ENCODE measurements around the gene CFAP52. TPM values are rescaled to one million over a fixed set of nuclear protein-coding genes. Genes with fewer than 3 reads are reported as not detected.
A peak's percentile ranks its signal among the peaks of the same experiment; 100 is the strongest.
"Not testable (repeated sequence)": the region's sequence is repeated elsewhere in the genome, so short reads cannot be mapped to it uniquely, and the experiment has no call there.

Gene CFAP52
- total and polyA plus RNA-seq, 4 experiments from 2014 or later = not detected

DNA sequence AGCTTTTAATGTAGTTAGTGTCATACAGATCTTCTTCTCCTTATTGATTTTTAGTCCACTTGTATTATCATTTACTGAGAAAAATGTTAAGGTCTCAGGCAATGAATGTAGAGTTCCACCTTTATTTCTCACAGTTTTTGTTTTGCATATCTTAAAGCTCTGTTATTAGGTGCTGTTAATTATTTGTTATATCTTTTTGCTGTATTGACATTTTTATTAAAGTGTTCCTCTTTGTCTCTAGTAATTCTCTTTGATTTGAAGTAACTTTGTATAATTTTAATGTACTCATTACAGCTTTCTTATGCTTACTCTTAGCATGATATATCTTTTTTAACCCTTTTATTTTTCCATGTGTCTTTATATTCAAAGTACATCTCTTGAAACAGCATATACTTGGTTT, 46.5 kb downstream of the CFAP52 start:
- Mint-ChIP-seq H3K9me3 (peaks cover 5 to 39% (median 30%) of the 10 kb centered on the region in 8 donors), H3K4me3 (no peak overlapping the region), H3K27me3 (peaks cover 2 to 3% of the 10 kb centered on the region in 2 donors), H3K27ac (no peak overlapping the region), H3K4me1 (no peaks in the 10 kb centered on the region), H3K36me3 (peaks cover 3 to 4% of the 10 kb centered on the region in 2 donors)
- Histone ChIP-seq H3K27ac (ENCODE audit: low read depth, low read length) (no peak overlapping the region), H3K9me3 (ENCODE audit: control insufficient read depth in 1 of 2, low read length in 2 of 2) (no peaks in the 10 kb centered on the region), H3K4me1 (ENCODE audit: insufficient read depth, low read length) (no peaks in the 10 kb centered on the region), H3K4me3 (ENCODE audit: low read length in 2 of 2) (no peak overlapping the region), H3K27me3 (ENCODE audit: insufficient read depth, low read length) (no peaks in the 10 kb centered on the region), H3K36me3 (ENCODE audit: insufficient read depth, low read length) (no peaks in the 10 kb centered on the region)
- CTCF ChIA-PET (ENCODE audit: partially characterized antibody) = interaction anchor here (0.6 kb wide), 1 partner anchor 274 kb away, joined by 3 read pairs; no protein-coding TSS in a partner anchor
- no peak for DNase-seq
- POLR2A ChIA-PET (ENCODE audit: partially characterized antibody) = no interaction called here
- intact Hi-C loops (cut with micrococcal nuclease) = no loop called here

DNA sequence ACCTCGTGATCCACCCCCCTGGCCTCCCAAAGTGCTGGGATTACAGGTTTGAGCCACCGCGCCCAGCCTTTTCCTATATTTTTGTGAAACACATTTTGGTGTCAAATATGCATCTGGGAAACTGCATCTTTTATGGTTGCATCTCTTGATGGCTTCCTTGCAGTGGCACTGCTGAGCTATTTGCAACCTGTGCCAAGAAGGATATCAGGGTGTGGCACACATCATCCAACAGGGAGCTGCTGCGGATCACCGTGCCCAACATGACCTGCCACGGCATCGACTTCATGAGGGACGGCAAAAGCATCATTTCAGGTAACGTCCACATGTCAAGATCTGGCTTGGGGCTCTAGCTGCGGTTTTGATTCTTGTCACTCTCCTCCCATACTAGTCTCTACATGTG, 52.1 kb downstream of the CFAP52 start:
- Histone ChIP-seq H3K9me3 (ENCODE audit: control insufficient read depth in 1 of 2, low read length in 2 of 2) (no peaks in the 10 kb centered on the region), H3K4me3 (ENCODE audit: low read length in 2 of 2) (no peak overlapping the region), H3K27ac (ENCODE audit: low read depth, low read length) (no peak overlapping the region), H3K4me1 (ENCODE audit: insufficient read depth, low read length) (no peaks in the 10 kb centered on the region), H3K27me3 (ENCODE audit: insufficient read depth, low read length) (no peaks in the 10 kb centered on the region), H3K36me3 (ENCODE audit: insufficient read depth, low read length) (no peaks in the 10 kb centered on the region)
- H3K4me3 Mint-ChIP-seq = no peak overlapping the region
- H3K27me3 Mint-ChIP-seq = peaks cover 7 to 13% of the 10 kb centered on the region in 2 donors
- H3K36me3 Mint-ChIP-seq = peaks cover 0 to 3% of the 10 kb centered on the region in 2 donors
- H3K27ac Mint-ChIP-seq = no peak overlapping the region
- H3K4me1 Mint-ChIP-seq = no peaks in the 10 kb centered on the region
- CTCF ChIA-PET (ENCODE audit: partially characterized antibody) = no interaction called here
- no peak for DNase-seq
- POLR2A ChIA-PET (ENCODE audit: partially characterized antibody) = no interaction called here
- H3K9me3 Mint-ChIP-seq = peaks cover 0 to 25% (median 17%) of the 10 kb centered on the region in 8 donors
- intact Hi-C loops (cut with micrococcal nuclease) = no loop called here

DNA sequence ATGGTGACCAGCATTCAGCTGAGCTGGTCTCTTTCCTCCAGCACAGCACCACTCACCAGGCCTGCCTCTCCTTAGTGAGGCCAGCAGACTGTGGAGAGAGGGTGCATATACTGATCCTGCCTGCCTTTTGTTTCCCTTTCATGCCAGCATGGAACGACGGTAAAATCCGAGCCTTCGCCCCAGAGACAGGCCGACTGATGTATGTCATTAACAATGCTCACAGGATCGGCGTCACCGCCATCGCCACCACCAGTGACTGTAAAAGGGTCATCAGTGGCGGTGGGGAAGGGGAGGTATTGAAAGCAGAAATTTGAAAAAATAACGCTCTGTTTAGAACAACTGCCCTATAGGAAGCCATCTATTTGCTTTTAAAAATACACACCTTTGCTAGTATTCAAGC, 56.3 kb downstream of the CFAP52 start:
- ChIA-PET POLR2A (ENCODE audit: partially characterized antibody) (no interaction called here), CTCF (ENCODE audit: partially characterized antibody) (no interaction called here)
- Histone ChIP-seq H3K9me3 (ENCODE audit: control insufficient read depth in 1 of 2, low read length in 2 of 2) (no peaks in the 10 kb centered on the region), H3K27me3 (ENCODE audit: insufficient read depth, low read length) (no peaks in the 10 kb centered on the region), H3K27ac (ENCODE audit: low read depth, low read length) (no peak overlapping the region), H3K36me3 (ENCODE audit: insufficient read depth, low read length) (no peaks in the 10 kb centered on the region), H3K4me1 (ENCODE audit: insufficient read depth, low read length) (no peaks in the 10 kb centered on the region), H3K4me3 (ENCODE audit: low read length in 2 of 2) (no peak overlapping the region)
- intact Hi-C loops (cut with micrococcal nuclease) = no loop called here
- Mint-ChIP-seq H3K4me3 (no peak overlapping the region), H3K9me3 (peaks cover 0 to 6% (median 0%) of the 10 kb centered on the region in 8 donors), H3K36me3 (no peaks in the 10 kb centered on the region), H3K27me3 (peaks cover 16 to 26% of the 10 kb centered on the region in 2 donors), H3K4me1 (no peaks in the 10 kb centered on the region), H3K27ac (peak overlapping the region in 1 of 7 donors; percentile 42)
- no peak for DNase-seq

DNA sequence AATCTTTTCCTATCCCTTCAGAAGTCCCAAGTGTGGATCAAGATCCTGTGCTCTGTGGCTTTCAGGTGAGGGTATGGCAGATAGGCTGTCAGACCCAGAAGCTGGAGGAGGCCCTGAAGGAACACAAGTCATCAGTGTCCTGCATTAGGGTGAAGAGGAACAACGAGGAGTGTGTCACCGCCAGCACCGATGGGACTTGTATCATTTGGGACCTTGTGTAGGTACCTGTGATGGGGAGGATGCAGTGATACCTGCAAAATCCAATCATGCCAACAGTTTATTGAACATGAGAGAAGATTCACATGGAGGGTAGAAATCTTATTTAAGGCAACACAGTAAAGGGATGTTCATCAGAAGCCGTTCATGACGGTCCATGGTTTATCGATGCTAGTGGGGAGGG, 58.9 kb downstream of the CFAP52 start:
- H3K36me3 ChIP-seq (ENCODE audit: insufficient read depth, low read length) = no peaks in the 10 kb centered on the region
- H3K27me3 Mint-ChIP-seq = peaks cover 18 to 25% of the 10 kb centered on the region in 2 donors
- intact Hi-C loops (cut with micrococcal nuclease) = no loop called here
- no peaks in the 10 kb centered on the region for H3K36me3 Mint-ChIP-seq
- H3K9me3 ChIP-seq (ENCODE audit: control insufficient read depth in 1 of 2, low read length in 2 of 2) = no peaks in the 10 kb centered on the region
- H3K27me3 ChIP-seq (ENCODE audit: insufficient read depth, low read length) = no peaks in the 10 kb centered on the region
- DNase-seq = no peak
- H3K9me3 Mint-ChIP-seq = peaks cover 0 to under 1% (median 0%) of the 10 kb centered on the region in 8 donors
- H3K4me1 Mint-ChIP-seq = no peaks in the 10 kb centered on the region
- H3K27ac Mint-ChIP-seq = no peak overlapping the region
- POLR2A ChIA-PET (ENCODE audit: partially characterized antibody) = no interaction called here
- H3K4me1 ChIP-seq (ENCODE audit: insufficient read depth, low read length) = no peaks in the 10 kb centered on the region
- no peak overlapping the region for H3K4me3 ChIP-seq (ENCODE audit: low read length in 2 of 2)
- CTCF ChIA-PET (ENCODE audit: partially characterized antibody) = interaction anchor here (1.5 kb wide), 1 partner anchor 10 kb away, joined by 3 read pairs; no protein-coding TSS in a partner anchor
- no peak overlapping the region for H3K4me3 Mint-ChIP-seq
- H3K27ac ChIP-seq (ENCODE audit: low read depth, low read length) = no peak overlapping the region

DNA sequence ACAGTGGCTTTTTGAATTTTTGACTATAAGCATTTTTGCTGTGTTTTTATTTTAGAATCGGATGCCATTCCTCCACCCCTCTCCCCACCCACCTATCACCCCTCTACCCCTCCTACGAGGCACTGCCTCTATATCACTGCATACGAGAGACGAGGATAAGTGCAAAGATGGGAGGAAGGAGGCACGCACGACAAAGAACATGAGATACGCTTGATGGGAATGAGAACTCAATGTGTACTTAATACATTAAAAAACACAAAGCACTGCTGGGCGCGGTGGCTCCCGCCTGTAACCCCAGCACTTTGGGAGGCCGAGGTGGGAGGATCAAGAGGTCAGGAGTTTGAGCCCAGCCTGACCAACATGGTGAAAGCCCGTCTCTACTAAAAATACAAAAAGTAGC, 60.1 kb downstream of the CFAP52 start:
- Mint-ChIP-seq H3K4me1 (no peaks in the 10 kb centered on the region), H3K27ac (peak overlapping the region in 1 of 7 donors; percentile 13), H3K27me3 (peaks cover 18 to 20% of the 10 kb centered on the region in 2 donors), H3K4me3 (no peak overlapping the region), H3K9me3 (peaks cover 0 to 3% (median 0%) of the 10 kb centered on the region in 8 donors), H3K36me3 (no peaks in the 10 kb centered on the region)
- DNase-seq = no peak
- H3K4me3 ChIP-seq (ENCODE audit: low read length in 2 of 2) = no peak overlapping the region
- no peaks in the 10 kb centered on the region for H3K36me3 ChIP-seq (ENCODE audit: insufficient read depth, low read length)
- no peaks in the 10 kb centered on the region for H3K27me3 ChIP-seq (ENCODE audit: insufficient read depth, low read length)
- ChIA-PET POLR2A (ENCODE audit: partially characterized antibody) (no interaction called here), CTCF (ENCODE audit: partially characterized antibody) (no interaction called here)
- H3K9me3 ChIP-seq (ENCODE audit: control insufficient read depth in 1 of 2, low read length in 2 of 2) = no peaks in the 10 kb centered on the region
- intact Hi-C loops (cut with micrococcal nuclease) = no loop called here
- H3K27ac ChIP-seq (ENCODE audit: low read depth, low read length) = no peak overlapping the region
- H3K4me1 ChIP-seq (ENCODE audit: insufficient read depth, low read length) = no peaks in the 10 kb centered on the region

DNA sequence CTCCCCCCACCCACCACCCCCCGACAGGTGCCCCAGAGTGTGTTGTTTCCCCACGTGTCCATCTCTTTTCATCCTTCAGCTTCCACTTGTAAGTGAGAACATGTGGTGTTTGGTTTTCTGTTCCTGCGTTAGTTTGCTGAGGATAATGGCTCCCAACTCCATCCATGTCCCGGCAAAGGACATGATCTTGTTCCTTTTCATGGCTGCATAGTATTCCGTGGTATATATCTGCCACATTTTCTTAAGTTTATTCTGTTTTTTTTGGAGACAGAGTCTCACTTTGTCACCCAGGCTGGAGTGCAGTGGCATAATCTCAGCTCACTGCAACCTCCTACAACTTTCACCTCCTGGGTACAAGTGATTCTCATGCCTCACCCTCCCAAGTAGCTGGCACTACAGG, 63.9 kb downstream of the CFAP52 start:
- intact Hi-C loops (cut with micrococcal nuclease) = not testable (repeated sequence)
- H3K27me3 Mint-ChIP-seq = peaks cover 19 to 26% of the 10 kb centered on the region in 2 donors

DNA sequence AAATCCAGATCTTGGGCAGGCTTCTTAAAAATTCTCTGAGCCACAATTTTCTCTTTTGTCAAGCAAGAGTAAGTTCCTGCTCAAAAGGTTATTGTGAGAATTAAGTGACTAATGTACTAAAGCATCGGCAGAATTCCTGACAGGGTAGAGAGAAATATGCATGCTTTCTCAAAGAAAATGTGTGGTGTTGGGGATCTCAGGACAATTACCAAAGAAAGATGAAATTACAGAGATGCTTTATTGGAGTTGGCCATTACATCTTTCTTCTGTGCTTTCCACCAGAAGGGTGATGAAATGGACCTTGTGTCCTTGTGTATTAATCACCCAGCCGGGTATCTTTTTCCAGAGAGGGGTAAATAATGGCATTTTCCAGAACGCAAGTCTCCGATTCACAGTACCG, 67.2 kb downstream of the CFAP52 start:
- H3K4me3 Mint-ChIP-seq = peak overlapping the region in 7 of 8 donors; percentile 16 to 85 (median 44)
- intact Hi-C loops (cut with micrococcal nuclease) = no loop called here
- Histone ChIP-seq H3K36me3 (ENCODE audit: insufficient read depth, low read length) (no peaks in the 10 kb centered on the region), H3K9me3 (ENCODE audit: control insufficient read depth in 1 of 2, low read length in 2 of 2) (no peaks in the 10 kb centered on the region), H3K27ac (ENCODE audit: low read depth, low read length) (no peak overlapping the region), H3K4me1 (ENCODE audit: insufficient read depth, low read length) (peaks cover 18% of the 10 kb centered on the region), H3K27me3 (ENCODE audit: insufficient read depth, low read length) (peaks cover 15% of the 10 kb centered on the region), H3K4me3 (ENCODE audit: low read length in 2 of 2) (no peak overlapping the region)
- peaks cover 33 to 36% of the 10 kb centered on the region in 2 donors for H3K27me3 Mint-ChIP-seq
- no peak overlapping the region for H3K27ac Mint-ChIP-seq
- no peak for DNase-seq
- CTCF ChIA-PET (ENCODE audit: partially characterized antibody) = no interaction called here
- no peaks in the 10 kb centered on the region for H3K36me3 Mint-ChIP-seq
- POLR2A ChIA-PET (ENCODE audit: partially characterized antibody) = no interaction called here
- H3K9me3 Mint-ChIP-seq = peaks cover 0 to 3% (median 0%) of the 10 kb centered on the region in 8 donors
- peaks cover 4 to 13% (median 9%) of the 10 kb centered on the region in 4 donors for H3K4me1 Mint-ChIP-seq

More for the DNA sequence above, 63.9 kb downstream of the CFAP52 start:
- H3K4me3 Mint-ChIP-seq; POLR2A ChIA-PET (ENCODE audit: partially characterized antibody); H3K9me3 ChIP-seq (ENCODE audit: control insufficient read depth in 1 of 2, low read length in 2 of 2); CTCF ChIA-PET (ENCODE audit: partially characterized antibody); H3K36me3 ChIP-seq (ENCODE audit: insufficient read depth, low read length); H3K4me3 ChIP-seq (ENCODE audit: low read length in 2 of 2); H3K4me1 Mint-ChIP-seq; H3K27ac Mint-ChIP-seq; H3K27ac ChIP-seq (ENCODE audit: low read depth, low read length); DNase-seq; H3K36me3 Mint-ChIP-seq; H3K4me1 ChIP-seq (ENCODE audit: insufficient read depth, low read length); H3K27me3 ChIP-seq (ENCODE audit: insufficient read depth, low read length); H3K9me3 Mint-ChIP-seq: not testable (repeated sequence)
